Measurements from ENCODE around the gene LRIT2. TPM values are rescaled to one million over a fixed set of nuclear protein-coding genes. Genes with fewer than 3 reads are reported as not detected.

LRIT2 gene
- polyA plus RNA-seq, 1 donor from 2014 or later, result not detected

- no peaks in the 10 kb centered on the region for H3K27me3 ChIP-seq (ENCODE audit: insufficient read depth, low read depth, low read length)
- TF ChIP-seq POLR2AphosphoS5 (IDR thresholded peaks at IDR 0.05), result no peak
- no peak overlapping the region for H3K9ac ChIP-seq (ENCODE audit: low read length)
- no peaks in the 10 kb centered on the region for H3F3A ChIP-seq (ENCODE audit: insufficient read depth, low read length, poor library complexity, severe bottlenecking)
- no peak overlapping the region for H3K4me2 ChIP-seq (ENCODE audit: low read length)
- no peaks in the 10 kb centered on the region for H3K9me3 ChIP-seq (ENCODE audit: low read length)
- H3K79me2 ChIP-seq (replicated peaks; ENCODE audit: insufficient read depth, low read length), result no peaks in the 10 kb centered on the region
- no peaks in the 10 kb centered on the region for H3K9me2 ChIP-seq (ENCODE audit: insufficient read depth, low read length)
- no peaks in the 10 kb centered on the region for H4K20me1 ChIP-seq (ENCODE audit: insufficient read depth)
- no peak overlapping the region for H2AFZ ChIP-seq (ENCODE audit: low read depth, low read length)
- no peak overlapping the region for H3K27ac ChIP-seq (ENCODE audit: low read length)
- no peak overlapping the region for H3K4me3 ChIP-seq (ENCODE audit: low read length)
- no peaks in the 10 kb centered on the region for H3K36me3 ChIP-seq (ENCODE audit: insufficient read depth, low read length)
Observed at GRCh38 chr10:84269162-84269561, 43.8 kb upstream of the LRIT2 start.

GRCh38 chr10:84267503-84268126 is 42.3 kb upstream of the LRIT2 start:
- Histone ChIP-seq H2AFZ (ENCODE audit: low read depth, low read length) (no peak overlapping the region), H3F3A (ENCODE audit: insufficient read depth, low read length, poor library complexity, severe bottlenecking) (no peaks in the 10 kb centered on the region), H3K27me3 (ENCODE audit: insufficient read depth, low read depth, low read length) (no peaks in the 10 kb centered on the region), H3K9ac (ENCODE audit: low read length) (no peak overlapping the region), H3K79me2 (replicated peaks; ENCODE audit: insufficient read depth, low read length) (no peaks in the 10 kb centered on the region), H3K9me3 (ENCODE audit: low read length) (no peaks in the 10 kb centered on the region), H3K9me2 (ENCODE audit: insufficient read depth, low read length) (no peaks in the 10 kb centered on the region), H3K27ac (ENCODE audit: low read length) (no peak overlapping the region), H3K4me2 (ENCODE audit: low read length) (no peak overlapping the region), H4K20me1 (ENCODE audit: insufficient read depth) (no peaks in the 10 kb centered on the region), H3K36me3 (ENCODE audit: insufficient read depth, low read length) (no peaks in the 10 kb centered on the region), H3K4me3 (ENCODE audit: low read length) (no peak overlapping the region)
- TF ChIP-seq CTCF (IDR thresholded peaks at IDR 0.05; ENCODE audit: poor library complexity, severe bottlenecking) (peak; percentile 43), POLR2AphosphoS5 (IDR thresholded peaks at IDR 0.05) (no peak), SMC3 (conservative IDR thresholded peaks at IDR 0.05; ENCODE audit: poor library complexity) (peak; percentile 31)

- TF ChIP-seq MXI1 (conservative IDR thresholded peaks at IDR 0.05; ENCODE audit: poor library complexity, severe bottlenecking) (no peak), POLR2AphosphoS5 (IDR thresholded peaks at IDR 0.05) (no peak), TAF1 (IDR thresholded peaks at IDR 0.05; ENCODE audit: low read depth) (no peak), EZH2 (IDR thresholded peaks at IDR 0.05; ENCODE audit: borderline replicate concordance, insufficient read depth, low read length, poor library complexity, severe bottlenecking) (no peak), SMC3 (conservative IDR thresholded peaks at IDR 0.05; ENCODE audit: poor library complexity) (no peak), RAD21 (conservative IDR thresholded peaks at IDR 0.05) (no peak), CTCF (IDR thresholded peaks at IDR 0.05; ENCODE audit: poor library complexity, severe bottlenecking) (no peak)
Observed at GRCh38 chr10:84265418-84265817, 40.1 kb upstream of the LRIT2 start.

More at GRCh38 chr10:84265418-84265817, 40.1 kb upstream of the LRIT2 start:
- Histone ChIP-seq H3K9me3 (ENCODE audit: low read length) (no peaks in the 10 kb centered on the region), H2AFZ (ENCODE audit: low read depth, low read length) (no peak overlapping the region), H3K27ac (ENCODE audit: low read length) (no peak overlapping the region), H3K79me2 (replicated peaks; ENCODE audit: insufficient read depth, low read length) (no peaks in the 10 kb centered on the region), H3K9me2 (ENCODE audit: insufficient read depth, low read length) (no peaks in the 10 kb centered on the region), H3K36me3 (ENCODE audit: insufficient read depth, low read length) (no peaks in the 10 kb centered on the region), H3K9ac (ENCODE audit: low read length) (no peak overlapping the region), H3K4me3 (ENCODE audit: low read length) (no peak overlapping the region), H3K27me3 (ENCODE audit: insufficient read depth, low read depth, low read length) (no peaks in the 10 kb centered on the region), H3F3A (ENCODE audit: insufficient read depth, low read length, poor library complexity, severe bottlenecking) (no peaks in the 10 kb centered on the region), H4K20me1 (ENCODE audit: insufficient read depth) (no peaks in the 10 kb centered on the region), H3K4me2 (ENCODE audit: low read length) (no peak overlapping the region)

All from neural cell (in vitro differentiated cells).